C4-2B (cell line): Measurements from ENCODE around the gene SIRT4.

Experiments
- CTCF ChIP-seq: fragments of 450-650 bp; conservative IDR thresholded peaks from 2 replicates; pipeline ENCODE4 v1.5.1; 2017; ENCODE audit warnings: mild to moderate bottlenecking
- ZFX ChIP-seq: fragments of 450-650 bp; IDR thresholded peaks from 2 replicates; pipeline ENCODE4 v1.6.1; 2017

GRCh38 chr12:120301962-120302815, at the start of gene SIRT4:
- TF ChIP-seq CTCF (peak; percentile 94), ZFX (no peak)
